Muscle layer of colon (tissue), 2 donors: ENCODE measurements around the gene CRYGA.

Source experiments
- H3K27ac ChIP-seq: one replicate; pipeline ENCODE4 v1.7.0; 2013; ENCODE audit warnings: low read depth, mild to moderate bottlenecking, low read length, moderate library complexity
- H3K27me3 ChIP-seq, 2 donors: one replicate each; pipeline ENCODE4 v1.7.0; 2013; ENCODE audit warnings: low read length in 2 of 2, mild to moderate bottlenecking in 2 of 2; ENCODE audit not compliant: insufficient read depth in 2 of 2, control insufficient read depth in 1 of 2
- H3K36me3 ChIP-seq: one replicate; pipeline ENCODE4 v1.7.0; 2013; ENCODE audit warnings: mild to moderate bottlenecking, low read length; ENCODE audit not compliant: insufficient read depth
- H3K4me1 ChIP-seq: one replicate; pipeline ENCODE4 v1.7.0; 2013; ENCODE audit warnings: mild to moderate bottlenecking, low read length; ENCODE audit not compliant: insufficient read depth
- H3K4me3 ChIP-seq, 2 donors: one replicate each; pipeline ENCODE4 v1.7.0; 2013; ENCODE audit warnings: low read length in 2 of 2, low read depth in 1 of 2, mild to moderate bottlenecking in 1 of 2, moderate library complexity in 1 of 2
- H3K9ac ChIP-seq: one replicate; pipeline ENCODE4 v1.7.0; 2013; ENCODE audit warnings: low read length
- H3K9me3 ChIP-seq: one replicate; pipeline ENCODE4 v1.7.0; 2013; ENCODE audit warnings: mild to moderate bottlenecking, low read length
- donor health status: abdominal sarcoma.
- donor health status: Adenocarcinoma of cecum.

CRYGA gene

DNA sequence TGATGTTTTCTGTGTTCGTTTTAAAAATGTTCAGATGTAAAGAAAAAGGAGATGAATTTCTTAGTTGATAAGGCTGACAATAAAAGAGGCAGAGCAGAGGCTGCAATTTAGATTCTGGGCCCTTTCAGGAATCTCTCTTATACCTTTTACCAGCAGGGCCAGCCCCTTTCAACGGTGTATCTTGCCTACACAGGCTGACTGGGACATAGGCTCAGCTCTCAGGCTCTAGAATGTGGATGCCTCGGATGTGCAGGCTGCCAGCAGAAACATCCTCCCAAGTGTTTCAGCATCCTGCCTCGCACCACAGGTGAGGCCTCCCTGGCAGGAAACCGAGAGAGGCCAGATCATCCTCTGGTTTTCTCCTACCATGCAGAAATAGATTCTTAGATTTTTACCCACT lies 23.1 kb upstream of the CRYGA start:
- H3K27me3 ChIP-seq, result no peaks in the 10 kb centered on the region
- no peak overlapping the region for H3K4me3 ChIP-seq
- no peaks in the 10 kb centered on the region for H3K36me3 ChIP-seq
- no peaks in the 10 kb centered on the region for H3K4me1 ChIP-seq
- no peak overlapping the region for H3K27ac ChIP-seq
- no peak overlapping the region for H3K9ac ChIP-seq
- no peaks in the 10 kb centered on the region for H3K9me3 ChIP-seq

DNA sequence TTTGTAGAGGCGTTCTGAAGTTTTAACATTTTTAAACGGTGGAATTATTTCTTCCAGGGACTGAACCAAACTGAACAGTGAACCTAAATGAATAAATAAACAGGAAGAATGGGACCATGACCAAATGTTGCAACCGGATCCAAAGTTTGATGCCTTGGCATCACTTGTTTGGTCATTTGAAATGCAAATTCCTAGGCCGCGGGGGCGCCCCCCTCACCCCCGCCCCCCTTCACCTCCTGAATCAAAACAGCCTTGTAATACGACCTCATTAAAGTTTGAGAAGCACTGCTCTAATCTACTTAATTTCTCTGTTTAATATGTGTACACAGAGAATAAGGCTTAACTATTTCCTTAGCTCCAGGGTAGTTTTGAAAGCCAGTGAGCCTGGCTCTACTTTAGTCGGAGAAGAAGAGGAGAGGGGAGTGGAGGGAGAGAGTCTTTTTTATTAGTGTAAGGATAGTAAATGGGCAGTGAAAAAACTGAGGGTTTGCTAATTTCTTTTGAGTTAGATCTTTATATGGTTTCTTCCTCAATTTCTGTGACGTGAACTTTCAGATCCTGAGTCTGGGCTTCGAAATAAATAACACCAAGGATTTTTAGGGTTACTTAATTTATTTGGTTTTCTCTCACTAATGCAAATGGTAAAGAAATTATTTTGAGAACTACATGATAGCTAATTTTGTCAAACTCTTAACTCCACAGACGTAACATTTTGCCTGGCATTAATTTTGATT lies 20.8 kb upstream of the CRYGA start:
- H3K4me3 ChIP-seq, result no peak overlapping the region

DNA sequence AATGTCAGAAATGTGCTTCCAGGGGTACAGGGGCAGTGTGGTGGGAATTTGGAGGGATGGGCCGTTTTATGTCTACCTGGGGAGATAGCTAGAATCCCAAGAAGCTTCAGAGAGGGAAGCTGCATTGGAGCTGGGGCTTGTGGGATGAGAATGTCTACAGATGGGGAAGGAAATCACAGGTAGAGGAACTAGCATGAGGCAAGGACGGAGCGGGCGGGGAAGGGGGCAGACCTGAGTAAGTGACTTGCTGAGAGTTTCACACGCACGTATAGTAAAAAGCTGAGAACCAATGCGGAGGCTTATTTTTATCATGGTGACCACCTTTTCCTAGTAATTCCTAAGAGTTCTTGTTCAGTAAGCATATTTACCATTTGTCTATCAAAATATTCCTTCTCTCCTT lies 20.1 kb upstream of the CRYGA start:
- no peak overlapping the region for H3K27ac ChIP-seq
- no peaks in the 10 kb centered on the region for H3K9me3 ChIP-seq
- H3K4me1 ChIP-seq, result no peaks in the 10 kb centered on the region
- no peaks in the 10 kb centered on the region for H3K27me3 ChIP-seq
- H3K36me3 ChIP-seq, result no peaks in the 10 kb centered on the region
- H3K9ac ChIP-seq, result no peak overlapping the region
- H3K4me3 ChIP-seq, result no peak overlapping the region

More for the DNA sequence above, 20.8 kb upstream of the CRYGA start:
- Histone ChIP-seq H3K27me3 (no peaks in the 10 kb centered on the region), H3K36me3 (no peaks in the 10 kb centered on the region), H3K9ac (no peak overlapping the region), H3K9me3 (no peaks in the 10 kb centered on the region), H3K27ac (no peak overlapping the region), H3K4me1 (no peaks in the 10 kb centered on the region)

DNA sequence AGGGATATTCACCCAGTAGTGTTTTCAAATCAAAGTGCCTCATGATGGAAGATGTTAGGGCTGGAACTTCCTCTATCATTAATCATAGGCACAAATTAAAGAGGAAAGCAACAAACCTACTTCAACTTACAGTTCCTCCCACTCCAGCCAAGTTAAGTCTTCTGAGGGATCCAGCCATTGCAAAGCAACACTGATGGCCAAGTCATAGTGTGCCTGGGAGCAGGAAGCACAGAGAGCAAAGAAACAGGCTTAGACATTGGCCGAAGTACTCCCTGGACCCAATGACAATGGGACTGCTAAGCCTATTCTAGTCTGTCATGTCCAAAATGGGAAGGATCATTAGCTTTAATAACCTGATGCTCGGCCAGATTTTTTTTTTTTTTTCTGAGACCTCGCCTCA lies 19.4 kb upstream of the CRYGA start:
- H3K9me3 ChIP-seq, result no peaks in the 10 kb centered on the region
- H3K27me3 ChIP-seq, result no peaks in the 10 kb centered on the region
- H3K4me3 ChIP-seq, result no peak overlapping the region
- H3K36me3 ChIP-seq, result no peaks in the 10 kb centered on the region
- no peak overlapping the region for H3K27ac ChIP-seq
- H3K4me1 ChIP-seq, result no peaks in the 10 kb centered on the region
- H3K9ac ChIP-seq, result no peak overlapping the region

DNA sequence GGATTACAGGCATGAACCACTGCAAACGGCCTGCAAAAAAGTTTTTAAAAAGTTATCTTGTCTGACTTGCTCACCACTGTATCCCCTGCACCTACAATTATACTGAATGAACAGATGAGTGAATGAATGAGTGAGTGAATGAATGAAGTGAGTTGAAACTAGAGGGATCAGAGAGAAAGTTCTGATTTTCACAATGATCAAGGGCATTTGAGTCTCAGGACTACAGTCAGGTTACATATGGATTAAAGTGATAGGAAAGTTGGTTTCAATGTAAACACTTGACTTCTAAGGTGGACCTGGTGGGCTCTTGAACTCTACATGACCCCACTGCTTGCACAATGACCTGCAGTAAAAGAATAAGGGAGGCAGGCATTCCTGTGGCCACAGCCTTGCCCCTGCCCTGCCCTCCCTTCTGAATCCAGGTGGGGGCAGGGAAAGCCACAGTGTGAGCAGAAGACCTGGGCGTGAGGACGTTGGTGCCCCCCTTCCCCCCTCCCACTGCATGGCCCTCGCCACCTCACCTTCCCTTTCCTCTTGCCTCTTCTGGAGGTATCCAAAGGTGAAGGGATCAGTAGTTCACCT lies 15.7 kb upstream of the CRYGA start:
- Histone ChIP-seq H3K9ac (no peak overlapping the region), H3K27me3 (no peaks in the 10 kb centered on the region), H3K9me3 (no peaks in the 10 kb centered on the region)

DNA sequence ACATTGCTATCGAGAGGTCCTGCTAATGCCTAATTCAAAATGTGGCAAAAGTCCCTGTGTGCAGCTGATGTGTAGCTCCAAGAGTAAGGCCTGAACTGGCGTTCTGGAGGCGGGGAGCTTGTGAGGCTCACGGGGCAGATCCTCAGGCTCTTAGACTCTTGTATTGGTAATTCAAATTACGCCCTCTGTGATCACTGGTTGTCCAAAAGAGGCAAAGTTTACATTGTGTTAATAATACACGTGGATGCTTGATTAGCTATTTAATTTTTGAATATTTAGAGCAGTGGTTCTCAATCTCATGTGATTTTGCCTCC lies 12.4 kb upstream of the CRYGA start:
- Histone ChIP-seq H3K36me3 (no peaks in the 10 kb centered on the region), H3K9ac (no peak overlapping the region), H3K9me3 (no peaks in the 10 kb centered on the region), H3K4me3 (no peak overlapping the region), H3K27me3 (no peaks in the 10 kb centered on the region), H3K4me1 (peaks cover 5% of the 10 kb centered on the region), H3K27ac (no peak overlapping the region)

More for the DNA sequence above, 15.7 kb upstream of the CRYGA start:
- Histone ChIP-seq H3K4me1 (peaks cover 5% of the 10 kb centered on the region), H3K36me3 (no peaks in the 10 kb centered on the region), H3K4me3 (no peak overlapping the region), H3K27ac (no peak overlapping the region)

DNA sequence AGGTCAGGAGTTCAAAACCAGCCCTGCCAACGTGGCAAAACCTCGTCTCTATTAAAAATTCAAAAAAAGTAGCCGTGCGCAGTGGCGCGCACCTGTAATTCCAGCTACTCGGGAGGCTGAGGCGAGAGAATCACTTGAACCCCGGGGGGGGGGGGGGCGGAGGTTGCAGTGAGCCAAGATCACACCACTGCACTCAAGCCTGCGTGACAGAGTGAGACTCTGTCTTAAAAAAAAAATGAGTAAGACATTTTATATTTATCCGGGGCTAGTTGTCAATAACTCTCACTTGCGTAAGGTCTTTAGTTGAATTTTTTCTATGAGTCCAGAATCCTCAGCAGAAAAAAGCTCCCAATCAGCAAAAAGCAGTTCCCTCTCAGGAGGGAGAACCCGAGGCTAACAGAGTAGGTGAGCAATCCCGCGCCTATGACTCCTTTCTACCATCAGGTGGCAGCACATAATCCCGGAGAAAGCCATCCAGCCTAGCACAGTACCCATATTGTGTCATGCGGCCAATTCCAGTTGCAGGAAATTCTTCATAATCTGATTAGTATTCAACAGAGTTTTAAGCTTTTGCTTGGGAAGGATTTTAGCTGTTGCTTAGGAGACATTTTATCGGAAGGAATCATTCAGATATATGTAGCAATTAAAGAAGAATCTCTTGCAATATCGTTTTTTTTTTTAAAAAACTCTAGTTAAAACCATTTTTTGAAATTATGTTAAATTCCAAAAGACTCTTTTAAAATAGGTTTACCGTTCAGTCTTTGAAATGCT lies 11.9 kb upstream of the CRYGA start:
- Histone ChIP-seq H3K9ac (no peak overlapping the region), H3K4me3 (no peak overlapping the region)

DNA sequence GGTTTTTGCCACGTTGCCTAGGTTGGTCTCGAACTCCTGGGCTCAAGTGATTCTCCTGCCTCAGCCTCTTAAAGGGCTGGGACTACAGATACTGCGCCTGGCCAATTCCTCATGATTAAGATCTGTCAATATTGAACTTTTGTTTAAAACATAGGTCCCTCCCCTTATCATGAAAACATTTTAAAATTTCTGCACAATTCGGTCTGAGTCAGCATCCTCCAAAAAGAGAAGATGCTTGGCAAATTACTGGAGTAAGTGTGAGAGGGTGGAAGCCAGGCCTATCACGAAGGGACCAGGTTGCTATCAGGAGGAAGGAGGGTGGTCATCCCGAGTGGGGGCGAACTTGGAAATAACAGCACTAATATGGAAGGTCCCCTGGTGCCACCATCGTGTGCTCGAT lies 10.8 kb upstream of the CRYGA start:
- Histone ChIP-seq H3K36me3 (no peaks in the 10 kb centered on the region), H3K9me3 (no peaks in the 10 kb centered on the region), H3K9ac (no peak overlapping the region), H3K27ac (no peak overlapping the region), H3K4me1 (peaks cover 5% of the 10 kb centered on the region), H3K4me3 (no peak overlapping the region), H3K27me3 (no peaks in the 10 kb centered on the region)

More for the DNA sequence above, 11.9 kb upstream of the CRYGA start:
- Histone ChIP-seq H3K36me3 (no peaks in the 10 kb centered on the region), H3K27me3 (no peaks in the 10 kb centered on the region), H3K9me3 (no peaks in the 10 kb centered on the region), H3K27ac (no peak overlapping the region), H3K4me1 (peaks cover 5% of the 10 kb centered on the region)

DNA sequence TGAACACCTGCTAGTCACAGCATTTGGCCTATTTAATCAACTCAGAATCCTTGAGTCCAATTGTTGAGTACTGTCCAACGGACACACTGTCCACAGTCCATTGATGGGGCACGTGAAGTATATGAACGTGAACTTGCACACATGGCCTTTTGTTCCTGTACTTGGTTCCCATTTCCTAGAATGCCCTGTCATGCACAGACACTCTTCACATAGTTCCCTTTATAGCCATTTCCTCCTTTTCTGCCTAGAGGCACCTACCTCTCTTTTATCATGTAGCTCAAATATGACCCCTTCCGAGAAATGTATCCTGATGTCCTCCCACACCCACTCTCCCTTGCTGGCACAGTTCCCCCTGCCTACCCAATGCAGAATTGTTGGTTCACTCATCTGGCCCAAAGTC lies 8.7 kb upstream of the CRYGA start:
- no peaks in the 10 kb centered on the region for H3K27me3 ChIP-seq
- H3K4me3 ChIP-seq, result no peak overlapping the region
- no peak overlapping the region for H3K27ac ChIP-seq
- H3K36me3 ChIP-seq, result no peaks in the 10 kb centered on the region
- H3K9ac ChIP-seq, result no peak overlapping the region
- H3K9me3 ChIP-seq, result no peaks in the 10 kb centered on the region
- H3K4me1 ChIP-seq, result peaks cover 5% of the 10 kb centered on the region

DNA sequence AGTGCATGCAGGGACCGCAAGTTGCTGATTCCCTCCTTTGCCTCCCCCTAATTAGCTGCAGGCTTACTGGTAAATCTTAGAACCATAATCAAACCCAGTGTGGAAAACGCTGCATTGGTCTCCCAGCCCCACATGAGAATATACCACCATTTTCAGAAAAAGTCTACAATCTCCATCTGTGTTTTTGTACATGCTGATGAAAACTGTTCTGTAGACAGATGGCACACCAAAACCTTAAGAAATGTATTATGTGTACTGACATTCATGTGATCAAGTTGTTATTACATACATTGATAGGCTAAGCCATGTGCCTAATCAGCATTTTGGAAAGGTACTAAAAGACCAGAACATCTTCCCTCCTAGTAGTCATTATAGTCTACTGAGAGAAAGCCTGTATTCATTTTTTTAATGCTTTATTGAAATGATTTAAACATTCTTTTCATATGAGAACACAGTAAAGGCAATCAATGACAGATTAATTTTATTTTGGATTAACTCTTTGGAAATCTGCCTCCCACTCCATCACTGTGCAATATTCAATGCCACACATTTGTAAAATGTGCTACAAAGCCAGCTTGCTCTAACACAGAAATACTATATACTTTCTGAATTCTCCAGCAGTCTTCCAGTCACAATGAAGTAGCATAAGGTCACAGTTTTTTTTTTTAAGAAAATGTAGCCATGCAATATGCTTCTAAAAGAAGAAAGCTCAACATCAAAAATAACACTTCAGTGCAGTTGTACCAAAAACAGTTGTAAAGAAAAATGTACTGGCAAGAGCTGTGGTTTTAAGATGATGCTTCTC lies 1.8 kb upstream of the CRYGA start:
- H3K36me3 ChIP-seq, result no peaks in the 10 kb centered on the region
- no peak overlapping the region for H3K4me3 ChIP-seq
- no peak overlapping the region for H3K27ac ChIP-seq
- H3K9me3 ChIP-seq, result no peaks in the 10 kb centered on the region
- H3K27me3 ChIP-seq, result no peaks in the 10 kb centered on the region
- no peak overlapping the region for H3K9ac ChIP-seq
- no peaks in the 10 kb centered on the region for H3K4me1 ChIP-seq

DNA sequence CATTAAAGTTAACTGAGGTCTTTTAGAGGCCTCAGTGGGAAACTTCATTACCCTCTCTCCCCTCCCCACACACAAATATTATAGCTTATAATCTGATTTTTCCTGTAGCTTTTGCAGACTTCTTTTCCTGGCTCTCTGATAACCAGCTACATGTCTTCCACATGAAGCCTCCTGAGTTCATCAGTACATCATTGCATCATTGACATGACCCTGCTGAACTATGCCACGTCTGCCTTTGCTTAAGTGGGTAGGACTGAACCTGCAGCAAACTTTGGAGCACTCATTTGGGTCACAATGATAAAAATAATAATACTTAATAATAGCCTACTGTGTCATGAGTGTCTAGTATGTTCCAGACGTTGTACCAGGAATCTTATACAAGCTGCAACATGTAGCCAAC lies 7.0 kb downstream of the CRYGA start:
- H3K4me3 ChIP-seq, result no peak overlapping the region
- H3K4me1 ChIP-seq, result no peaks in the 10 kb centered on the region
- no peaks in the 10 kb centered on the region for H3K9me3 ChIP-seq
- no peak overlapping the region for H3K27ac ChIP-seq
- no peaks in the 10 kb centered on the region for H3K27me3 ChIP-seq
- no peaks in the 10 kb centered on the region for H3K36me3 ChIP-seq
- H3K9ac ChIP-seq, result no peak overlapping the region
